ENCODE results near the gene CRB3. TPM values are rescaled to one million over a fixed set of nuclear protein-coding genes. Genes with fewer than 3 reads are reported as not detected.

Gene CRB3
- total RNA-seq, 1 donor from 2014 or later, result 4.9 TPM

DNA sequence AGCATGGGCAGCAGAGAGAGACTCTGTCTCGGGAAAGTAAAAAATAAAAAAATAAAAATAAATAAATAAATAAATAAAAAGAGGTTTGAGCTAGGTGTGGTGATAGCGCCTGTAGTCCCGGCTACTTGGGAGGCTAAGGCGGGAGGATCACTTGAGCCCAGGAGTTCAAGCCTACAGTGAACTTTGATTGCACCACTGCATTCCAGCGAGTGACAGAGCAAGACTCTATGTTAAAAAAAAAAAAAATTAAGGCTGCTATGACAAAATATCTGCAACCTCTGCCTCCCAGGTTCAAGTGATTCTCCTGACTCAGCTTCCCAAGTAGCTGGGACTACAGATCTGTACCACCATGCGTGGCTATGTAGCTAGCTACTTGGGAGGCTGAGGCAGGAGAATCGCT is 20.8 kb downstream of the CRB3 start:
- intact Hi-C loops (cut with DNase I), result no loop called here
- no peak for DNase-seq (ENCODE audit: extremely low spot score in 2 of 2)
- no peaks in the 10 kb centered on the region for H3K36me3 ChIP-seq
- TF ChIP-seq CTCF (IDR thresholded peaks at IDR 0.05) (no peak), POLR2AphosphoS5 (IDR thresholded peaks at IDR 0.05; ENCODE audit: insufficient read depth in 1 of 2, low read depth in 1 of 2) (no peak), POLR2A (IDR thresholded peaks at IDR 0.05) (no peak)
- H3K9me3 ChIP-seq, result no peaks in the 10 kb centered on the region
- H3K27me3 ChIP-seq, result no peaks in the 10 kb centered on the region
- no peak overlapping the region for H3K4me3 ChIP-seq
- H3K27ac ChIP-seq, result no peak overlapping the region
- no peaks in the 10 kb centered on the region for H3K4me1 ChIP-seq

DNA sequence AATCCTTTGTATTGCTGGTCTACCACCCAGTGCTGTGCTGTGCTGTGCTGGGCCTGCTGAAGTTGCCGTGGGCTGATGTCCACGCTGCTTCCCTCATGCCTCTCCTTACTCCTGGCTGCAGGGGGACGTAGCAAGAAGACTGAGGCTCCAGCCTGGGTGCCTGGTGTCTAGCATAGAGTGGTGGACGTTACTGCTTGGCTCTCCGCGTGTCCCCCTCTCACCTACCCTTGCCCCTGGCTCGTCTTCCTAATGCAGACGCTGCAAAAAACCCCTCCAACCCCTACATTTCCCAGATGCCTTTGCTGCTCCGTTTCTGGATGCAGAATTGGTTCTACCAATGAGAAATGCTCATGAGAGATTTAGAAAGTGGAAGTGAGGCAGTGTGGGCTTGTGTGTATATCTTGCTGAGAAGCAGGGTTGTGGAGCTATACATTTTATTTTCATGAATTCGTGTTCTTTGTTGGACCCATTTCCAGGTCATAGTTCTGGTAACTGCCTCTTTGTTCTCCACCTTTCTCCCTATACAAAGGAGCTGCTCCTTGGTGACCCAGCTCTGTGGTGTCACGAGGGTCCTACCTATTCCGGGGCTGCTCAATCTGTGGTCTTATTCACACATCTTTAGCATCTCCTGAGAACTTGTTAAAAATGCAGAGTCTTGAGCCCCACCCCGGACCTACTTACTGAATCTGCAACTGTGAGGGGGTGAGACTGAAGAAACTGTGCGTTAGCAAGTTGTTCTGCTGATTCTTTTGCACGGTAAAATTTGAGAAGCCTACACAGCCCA is 25.4 kb downstream of the CRB3 start:
- no peak for DNase-seq (ENCODE audit: extremely low spot score in 2 of 2)
- Histone ChIP-seq H3K36me3 (no peaks in the 10 kb centered on the region), H3K4me3 (no peak overlapping the region), H3K9me3 (no peaks in the 10 kb centered on the region), H3K4me1 (no peaks in the 10 kb centered on the region), H3K27me3 (no peaks in the 10 kb centered on the region), H3K27ac (no peak overlapping the region)
- intact Hi-C loops (cut with DNase I), result no loop called here
- TF ChIP-seq POLR2AphosphoS5 (IDR thresholded peaks at IDR 0.05; ENCODE audit: insufficient read depth in 1 of 2, low read depth in 1 of 2) (no peak), POLR2A (IDR thresholded peaks at IDR 0.05) (no peak), CTCF (IDR thresholded peaks at IDR 0.05) (no peak)

DNA sequence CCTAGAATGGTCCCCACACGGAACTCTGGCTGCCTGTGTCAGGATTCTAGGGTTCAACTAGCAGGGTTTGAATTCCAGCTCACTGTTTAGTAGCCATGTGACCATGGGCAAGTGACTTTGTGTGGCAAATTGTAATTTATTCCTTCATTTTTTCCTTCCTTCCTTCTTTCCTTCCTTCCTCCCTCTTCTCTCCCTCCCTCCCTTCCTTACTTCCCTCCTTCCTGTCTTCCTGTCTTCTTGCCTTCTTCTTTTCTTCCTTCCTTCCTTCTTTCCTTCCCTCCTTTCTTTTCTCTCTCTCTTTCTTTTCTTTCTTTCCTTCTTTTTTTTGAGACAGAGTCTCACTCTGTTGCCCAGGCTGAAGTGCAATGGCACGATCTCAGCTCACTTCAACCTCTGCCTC is 26.1 kb downstream of the CRB3 start:
- Histone ChIP-seq H3K36me3 (no peaks in the 10 kb centered on the region), H3K4me3 (no peak overlapping the region)

GRCh38 chr19:6491802-6492592 is 27.9 kb downstream of the CRB3 start:
- no peaks in the 10 kb centered on the region for H3K4me1 ChIP-seq
- no peak for DNase-seq (ENCODE audit: extremely low spot score in 2 of 2)
- TF ChIP-seq POLR2AphosphoS5 (IDR thresholded peaks at IDR 0.05; ENCODE audit: insufficient read depth in 1 of 2, low read depth in 1 of 2) (no peak), CTCF (IDR thresholded peaks at IDR 0.05) (no peak), POLR2A (IDR thresholded peaks at IDR 0.05) (no peak)
- H3K27me3 ChIP-seq, result no peaks in the 10 kb centered on the region
- no peak overlapping the region for H3K4me3 ChIP-seq
- H3K36me3 ChIP-seq, result no peaks in the 10 kb centered on the region
- intact Hi-C loops (cut with DNase I), result no loop called here
- no peak overlapping the region for H3K27ac ChIP-seq
- no peaks in the 10 kb centered on the region for H3K9me3 ChIP-seq

More for the DNA sequence above, 26.1 kb downstream of the CRB3 start:
- H3K27me3 ChIP-seq, result no peaks in the 10 kb centered on the region
- TF ChIP-seq POLR2A (IDR thresholded peaks at IDR 0.05) (no peak), POLR2AphosphoS5 (IDR thresholded peaks at IDR 0.05; ENCODE audit: insufficient read depth in 1 of 2, low read depth in 1 of 2) (no peak), CTCF (IDR thresholded peaks at IDR 0.05) (no peak)
- intact Hi-C loops (cut with DNase I), result no loop called here
- H3K9me3 ChIP-seq, result no peaks in the 10 kb centered on the region
- DNase-seq (ENCODE audit: extremely low spot score in 2 of 2), result no peak
- H3K4me1 ChIP-seq, result no peaks in the 10 kb centered on the region
- H3K27ac ChIP-seq, result no peak overlapping the region

Data from vagina (tissue), 2 donors.